Heart left ventricle (tissue), 13 donors: ENCODE results near the gene MAPK8.

Experiments
- POLR2A ChIP-seq, 2 donors: fragments of 450-650 bp; IDR thresholded peaks; one replicate each; pipeline ENCODE4 v1.6.1; 2017; ENCODE audit warnings: antibody characterized with exemption in 2 of 2, mild to moderate bottlenecking in 2 of 2, moderate library complexity in 2 of 2
- TF ChIP-seq, protein P1 (sequence below), 12 donors: fragments of 200-600 bp; sonication (generic) in 4 of 12; IDR thresholded peaks; one replicate each; pipeline versions ENCODE4 v1.5.0 to v1.8.0; 2018 to 2022; ENCODE audit warnings: antibody characterized with exemption in 12 of 12, mild to moderate bottlenecking in 5 of 12
- donor health status: ischemic (EF 13 %, LVEDD 7.1; RV severe dilation, severe dysfunction).
- donor health status: DM: no; HTN: yes; CAD: no.
- donor health status: DM: no; HTN: no; CAD: no.
- donor health status: ischemic (EF 25% LVEDD 6.9; RV normal size, moderate dysfunction).
- donor health status: ischemic (EF 25% LVEDD 5.7; RV mildly dilated, moderate dysfunction).
- donor health status: ischemic (EF 35%, LVEDD 5.7; RV mildly dilated, moderate dysfunction).
- donor health status: nonischemic (EF 11% LVEDD 7.7; RV severe dilation, severe dysfunction).
- donor health status: DM: yes; HTN: yes; CAD: no.
- donor health status: PGD.
- donor health status: ischemic (EF 29% LVEDD 5.4; RV normal size, mild dysfunction).
- donor health status: nonischemic (EF 23%, LVEDD 6.1; RV moderate dilation, normal function).

DNA sequence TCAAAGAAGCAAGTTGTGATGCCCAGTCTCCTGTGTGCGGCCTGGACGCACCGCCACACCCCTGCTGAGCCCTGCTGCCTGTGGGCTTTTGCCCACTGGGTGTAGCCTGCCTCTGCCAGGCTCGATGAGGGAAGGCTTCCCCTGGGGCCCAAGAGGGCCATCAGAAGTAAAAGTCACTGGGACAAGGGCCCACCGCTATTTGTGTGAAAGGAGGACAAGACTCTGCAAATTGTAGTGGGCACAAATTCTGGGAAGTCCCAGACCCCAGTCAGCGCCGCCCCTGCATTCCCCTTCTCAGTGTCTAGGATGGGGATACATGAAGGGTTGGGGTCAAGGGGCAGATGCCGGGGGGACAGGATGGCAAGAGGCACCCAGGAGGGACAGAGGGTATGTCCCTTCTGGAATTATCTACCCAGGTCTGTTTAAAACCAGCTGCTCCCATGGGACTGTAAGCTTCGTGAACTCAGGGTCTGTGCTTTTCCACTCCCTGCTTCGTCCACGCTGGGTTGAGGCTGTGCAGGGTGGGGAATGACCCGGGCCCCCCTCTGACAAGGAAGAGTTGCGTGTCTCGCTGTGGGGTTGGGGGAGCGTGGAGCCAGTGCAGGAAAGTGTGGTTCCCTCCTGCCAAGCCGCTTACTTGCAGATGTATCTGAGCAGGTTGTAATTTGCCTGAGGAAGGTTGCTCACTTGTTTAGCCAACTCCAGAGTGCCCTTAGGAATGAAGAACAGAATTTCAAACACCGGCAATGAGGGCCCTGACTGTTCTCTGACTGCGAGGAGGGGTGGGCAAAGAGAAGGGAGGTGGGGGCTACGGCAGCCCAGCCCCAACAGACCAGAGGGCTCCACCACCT lies 147.2 kb downstream of the MAPK8 start:
- TF ChIP-seq, protein P1, sequence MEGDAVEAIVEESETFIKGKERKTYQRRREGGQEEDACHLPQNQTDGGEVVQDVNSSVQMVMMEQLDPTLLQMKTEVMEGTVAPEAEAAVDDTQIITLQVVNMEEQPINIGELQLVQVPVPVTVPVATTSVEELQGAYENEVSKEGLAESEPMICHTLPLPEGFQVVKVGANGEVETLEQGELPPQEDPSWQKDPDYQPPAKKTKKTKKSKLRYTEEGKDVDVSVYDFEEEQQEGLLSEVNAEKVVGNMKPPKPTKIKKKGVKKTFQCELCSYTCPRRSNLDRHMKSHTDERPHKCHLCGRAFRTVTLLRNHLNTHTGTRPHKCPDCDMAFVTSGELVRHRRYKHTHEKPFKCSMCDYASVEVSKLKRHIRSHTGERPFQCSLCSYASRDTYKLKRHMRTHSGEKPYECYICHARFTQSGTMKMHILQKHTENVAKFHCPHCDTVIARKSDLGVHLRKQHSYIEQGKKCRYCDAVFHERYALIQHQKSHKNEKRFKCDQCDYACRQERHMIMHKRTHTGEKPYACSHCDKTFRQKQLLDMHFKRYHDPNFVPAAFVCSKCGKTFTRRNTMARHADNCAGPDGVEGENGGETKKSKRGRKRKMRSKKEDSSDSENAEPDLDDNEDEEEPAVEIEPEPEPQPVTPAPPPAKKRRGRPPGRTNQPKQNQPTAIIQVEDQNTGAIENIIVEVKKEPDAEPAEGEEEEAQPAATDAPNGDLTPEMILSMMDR (IDR thresholded peaks at IDR 0.05): no peak
- no peak for TF ChIP-seq POLR2A (IDR thresholded peaks at IDR 0.05)
